Measurements from ENCODE around the gene ATF5. TPM values are rescaled to one million over a fixed set of nuclear protein-coding genes. Genes with fewer than 3 reads are reported as not detected.

The ATF5 gene
- polyA plus RNA-seq, 1 donor = 28.8 TPM

DNA sequence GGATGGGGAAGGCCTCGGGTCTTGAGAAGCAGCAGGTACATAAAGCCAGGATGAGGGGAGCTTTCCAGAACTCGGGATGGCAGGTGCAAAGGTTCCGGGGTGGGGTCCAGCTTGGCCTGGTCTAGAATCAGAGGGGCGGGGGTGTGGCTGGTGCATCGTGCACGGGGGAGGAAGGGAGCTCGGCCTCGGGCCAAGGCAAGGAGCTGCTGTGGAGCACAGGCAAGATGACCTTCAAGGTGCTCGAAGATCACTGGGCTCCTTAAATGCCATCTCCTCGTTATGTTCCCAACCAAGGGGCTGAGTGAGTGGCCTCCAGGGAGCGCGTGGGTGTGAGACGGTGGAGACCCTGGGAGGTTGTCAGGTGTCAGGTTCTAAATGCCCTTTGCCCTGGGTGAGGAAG is 48.1 kb downstream of the ATF5 start:
- DNase-seq = no peak

DNA sequence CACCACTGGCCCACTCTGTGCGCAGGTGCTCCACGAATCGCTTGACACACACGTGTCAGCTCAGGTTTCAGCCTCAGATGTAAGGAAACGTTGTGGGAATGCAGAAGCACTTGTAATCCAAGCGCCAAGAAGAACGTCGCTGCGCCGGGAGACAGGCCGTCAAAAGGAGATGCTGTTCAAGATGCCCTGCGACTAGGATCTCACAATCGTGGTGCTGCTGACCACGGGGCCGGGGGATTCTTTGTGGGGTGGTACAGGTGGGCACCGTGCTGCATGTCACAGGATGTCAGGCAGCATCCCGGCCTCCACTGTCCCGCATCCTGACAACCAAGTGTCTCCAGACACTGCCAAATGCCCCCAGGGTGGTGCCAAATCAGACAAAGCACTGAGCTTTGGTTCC is 48.9 kb downstream of the ATF5 start:
- DNase-seq = no peak

GRCh38 chr19:49978324-49978723 is 49.3 kb downstream of the ATF5 start:
- no peak for DNase-seq

DNA sequence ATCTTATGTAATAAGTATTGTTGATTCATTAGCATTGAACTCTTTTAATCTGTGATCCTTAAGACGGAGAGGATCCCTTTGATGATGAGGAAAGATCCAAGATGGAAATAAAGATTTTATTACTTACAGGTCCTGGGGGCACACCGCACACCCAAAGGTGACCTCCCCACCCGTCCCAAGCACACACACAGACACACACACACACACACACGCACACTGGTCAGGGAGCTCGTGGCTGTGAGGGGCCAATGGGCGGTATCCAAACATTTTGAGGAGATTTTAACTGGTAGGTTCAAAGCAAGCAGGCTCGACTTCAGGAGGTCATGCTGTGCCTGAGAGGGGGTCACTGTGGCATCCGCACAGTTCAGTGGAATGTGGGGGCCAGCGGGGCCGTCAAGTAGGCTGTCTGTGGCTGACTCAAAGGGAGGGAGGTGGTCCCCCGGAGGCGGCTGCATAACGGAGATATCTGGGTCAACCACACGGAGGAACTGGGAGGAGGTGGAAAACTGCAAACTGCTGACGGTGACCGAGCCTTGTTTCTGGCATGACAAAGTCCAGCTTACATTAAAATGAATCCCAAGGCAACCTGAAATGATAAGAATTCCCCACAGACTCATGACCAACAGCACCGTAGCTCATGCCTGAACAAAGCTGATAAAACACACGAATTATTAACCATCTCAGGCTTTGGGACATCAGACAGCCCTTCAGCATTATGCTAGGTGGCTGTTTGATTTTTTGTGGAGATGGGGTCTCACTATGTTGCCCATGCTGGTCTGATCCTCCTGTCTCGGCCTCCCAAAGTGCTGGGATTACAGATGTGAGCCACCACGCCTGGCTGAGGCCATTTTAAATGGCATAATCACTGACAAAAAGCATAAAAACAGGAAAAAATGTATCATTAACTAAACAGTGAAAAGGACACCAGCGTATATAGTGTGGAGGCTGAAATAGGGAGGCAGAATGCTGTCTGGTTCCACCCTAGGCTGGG is 52.9 kb downstream of the ATF5 start:
- no peak for DNase-seq

Other genes with a start within 250 kb of the ATF5 start
- gene ADM5, start 239.6 kb upstream of the ATF5 start, polyA plus RNA-seq (ENCODE audit: insufficient read length) = 2.2 TPM
- 6.2 TPM for gene CPT1C, start 238.1 kb upstream of the ATF5 start, polyA plus RNA-seq (ENCODE audit: insufficient read length)
- gene TSKS, start 165.9 kb upstream of the ATF5 start, polyA plus RNA-seq (ENCODE audit: insufficient read length) = 0.94 TPM
- gene AP2A1, start 162.2 kb upstream of the ATF5 start, polyA plus RNA-seq (ENCODE audit: insufficient read length) = 68.3 TPM
- 18.3 TPM for gene FUZ, start 115.9 kb upstream of the ATF5 start, polyA plus RNA-seq (ENCODE audit: insufficient read length)
- gene MED25, start 110.9 kb upstream of the ATF5 start, polyA plus RNA-seq (ENCODE audit: insufficient read length) = 33.0 TPM
- gene PTOV1, start 78.0 kb upstream of the ATF5 start, polyA plus RNA-seq (ENCODE audit: insufficient read length) = 254 TPM
- 34.3 TPM for gene PNKP, start 61.6 kb upstream of the ATF5 start, polyA plus RNA-seq (ENCODE audit: insufficient read length)
- 42.7 TPM for gene AKT1S1, start 51.9 kb upstream of the ATF5 start, polyA plus RNA-seq (ENCODE audit: insufficient read length)
- 49.1 TPM for gene TBC1D17, start 51.5 kb upstream of the ATF5 start, polyA plus RNA-seq (ENCODE audit: insufficient read length)
- gene IL4I1, start 32.3 kb upstream of the ATF5 start, polyA plus RNA-seq (ENCODE audit: insufficient read length) = 1.8 TPM
- gene NUP62, start 299 bp downstream of the ATF5 start, polyA plus RNA-seq (ENCODE audit: insufficient read length) = 64.1 TPM
- gene SIGLEC11, start 32.0 kb downstream of the ATF5 start, polyA plus RNA-seq (ENCODE audit: insufficient read length) = 0.93 TPM
- gene VRK3, start 96.2 kb downstream of the ATF5 start, polyA plus RNA-seq (ENCODE audit: insufficient read length) = 17.1 TPM
- gene ZNF473, start 96.8 kb downstream of the ATF5 start, polyA plus RNA-seq (ENCODE audit: insufficient read length) = 8.0 TPM
- not detected for gene IZUMO2, start 234.1 kb downstream of the ATF5 start, polyA plus RNA-seq (ENCODE audit: insufficient read length)

Data from hindlimb muscle (tissue), 1 donor.